Breast epithelium (tissue), 4 donors: ENCODE results near the gene BDKRB1. TPM values are rescaled to one million over a fixed set of nuclear protein-coding genes. Genes with fewer than 3 reads are reported as not detected.

ENCODE experiments used
- DNase-seq, 2 donors: peaks; one replicate each; pipeline ENCODE4 v3.0.0-alpha.2; 2019; ENCODE audit warnings: low spot score in 2 of 2
- H3K27ac ChIP-seq, 2 donors: fragments of 200-600 bp; sonication (generic) in 1 of 2; one replicate each; pipeline ENCODE4 v1.5.1; 2016 to 2019; ENCODE audit warnings: mild to moderate bottlenecking in 1 of 2
- H3K27me3 ChIP-seq, 2 donors: fragments of 200-600 bp; sonication (generic) in 1 of 2; one replicate each; pipeline versions ENCODE4 v1.5.1 to v1.6.0; 2017 to 2019; ENCODE audit warnings: control low read depth in 1 of 2, mild to moderate bottlenecking in 1 of 2
- H3K36me3 ChIP-seq: fragments of 200-600 bp; one replicate; pipeline ENCODE4 v1.5.1; 2019
- H3K4me1 ChIP-seq, 2 donors: fragments of 200-600 bp; sonication (generic); one replicate each; pipeline ENCODE4 v1.5.1; 2016 to 2019; ENCODE audit warnings: control low read depth in 1 of 2
- H3K4me3 ChIP-seq, 3 donors: fragments of 200-600 bp; sonication (generic); 1 replicate in 2 of 3; 2 replicates in 1 of 3; pipeline ENCODE4 v1.5.1; 2016 to 2019; ENCODE audit warnings: mild to moderate bottlenecking in 3 of 3, moderate library complexity in 2 of 3
- H3K9me3 ChIP-seq, 2 donors: fragments of 200-600 bp; sonication (generic) in 1 of 2; one replicate each; pipeline ENCODE4 v1.5.1; 2016 to 2019; ENCODE audit warnings: control low read depth in 1 of 2
- POLR2A ChIP-seq: fragments of 450-650 bp; IDR thresholded peaks from one replicate; pipeline ENCODE4 v1.6.1; 2016; ENCODE audit warnings: antibody characterized with exemption, mild to moderate bottlenecking, moderate library complexity
- POLR2AphosphoS5 ChIP-seq, 3 donors: sonication (generic); formaldehyde crosslinking; IDR thresholded peaks; one replicate each; pipeline ENCODE4 v1.6.1; 2017; ENCODE audit warnings: antibody characterized with exemption in 3 of 3
- intact Hi-C: fragments of 100-400 bp; cut with DNase I; formaldehyde crosslinking; loops from one replicate; pipeline ENCODE4 v1.15.1; 2023; ENCODE audit warnings: low total_unique reads
- total RNA-seq, 3 donors: library from RNA; depleted of rRNA; stranded (reverse); fragments of >200 nt; gene quantifications; one replicate each; pipeline ENCODE4 v1.1.0, GENCODE V29; 2016
- TF ChIP-seq, protein P1 (sequence below), 3 donors: fragments of 450-650 bp; IDR thresholded peaks; one replicate each; pipeline ENCODE4 v1.5.1; 2016 to 2017; ENCODE audit warnings: antibody characterized with exemption in 3 of 3, mild to moderate bottlenecking in 3 of 3, moderate library complexity in 3 of 3

The BDKRB1 gene
- total RNA-seq, 3 donors from 2014 or later: 5.9 TPM; not detected in 2

DNA sequence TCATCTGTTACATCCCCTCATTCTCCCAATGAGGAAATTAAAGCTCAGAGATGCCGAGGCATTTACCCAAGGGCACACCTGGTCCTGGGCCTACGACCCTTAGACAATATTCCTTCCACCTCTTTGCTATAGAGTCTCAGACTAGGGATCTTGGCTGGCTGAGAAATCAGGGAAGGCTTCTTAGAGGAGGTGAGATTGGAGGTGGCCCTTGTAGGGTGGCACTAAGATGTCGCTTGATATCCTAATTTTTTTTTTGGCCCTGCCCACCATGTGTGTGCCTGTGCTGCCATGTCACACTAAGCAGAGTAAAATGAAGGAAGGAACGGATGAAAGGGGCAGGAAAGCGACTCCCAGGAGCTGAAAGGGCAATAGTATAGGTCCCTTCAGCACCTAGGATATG is 30.8 kb upstream of the BDKRB1 start:
- TF ChIP-seq, protein P1, sequence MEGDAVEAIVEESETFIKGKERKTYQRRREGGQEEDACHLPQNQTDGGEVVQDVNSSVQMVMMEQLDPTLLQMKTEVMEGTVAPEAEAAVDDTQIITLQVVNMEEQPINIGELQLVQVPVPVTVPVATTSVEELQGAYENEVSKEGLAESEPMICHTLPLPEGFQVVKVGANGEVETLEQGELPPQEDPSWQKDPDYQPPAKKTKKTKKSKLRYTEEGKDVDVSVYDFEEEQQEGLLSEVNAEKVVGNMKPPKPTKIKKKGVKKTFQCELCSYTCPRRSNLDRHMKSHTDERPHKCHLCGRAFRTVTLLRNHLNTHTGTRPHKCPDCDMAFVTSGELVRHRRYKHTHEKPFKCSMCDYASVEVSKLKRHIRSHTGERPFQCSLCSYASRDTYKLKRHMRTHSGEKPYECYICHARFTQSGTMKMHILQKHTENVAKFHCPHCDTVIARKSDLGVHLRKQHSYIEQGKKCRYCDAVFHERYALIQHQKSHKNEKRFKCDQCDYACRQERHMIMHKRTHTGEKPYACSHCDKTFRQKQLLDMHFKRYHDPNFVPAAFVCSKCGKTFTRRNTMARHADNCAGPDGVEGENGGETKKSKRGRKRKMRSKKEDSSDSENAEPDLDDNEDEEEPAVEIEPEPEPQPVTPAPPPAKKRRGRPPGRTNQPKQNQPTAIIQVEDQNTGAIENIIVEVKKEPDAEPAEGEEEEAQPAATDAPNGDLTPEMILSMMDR (IDR thresholded peaks at IDR 0.05): no peak
- no peak for TF ChIP-seq POLR2A
- no peak for TF ChIP-seq POLR2AphosphoS5 (IDR thresholded peaks at IDR 0.05)
- Histone ChIP-seq H3K27ac (peak overlapping the region; percentile 25 to 81), H3K27me3 (no peaks in the 10 kb centered on the region), H3K36me3 (no peaks in the 10 kb centered on the region), H3K4me3 (no peak overlapping the region), H3K9me3 (peaks cover 11 to 15% of the 10 kb centered on the region in 2 donors), H3K4me1 (no peaks in the 10 kb centered on the region)
- intact Hi-C loops: no loop called here
- DNase-seq: no peak

DNA sequence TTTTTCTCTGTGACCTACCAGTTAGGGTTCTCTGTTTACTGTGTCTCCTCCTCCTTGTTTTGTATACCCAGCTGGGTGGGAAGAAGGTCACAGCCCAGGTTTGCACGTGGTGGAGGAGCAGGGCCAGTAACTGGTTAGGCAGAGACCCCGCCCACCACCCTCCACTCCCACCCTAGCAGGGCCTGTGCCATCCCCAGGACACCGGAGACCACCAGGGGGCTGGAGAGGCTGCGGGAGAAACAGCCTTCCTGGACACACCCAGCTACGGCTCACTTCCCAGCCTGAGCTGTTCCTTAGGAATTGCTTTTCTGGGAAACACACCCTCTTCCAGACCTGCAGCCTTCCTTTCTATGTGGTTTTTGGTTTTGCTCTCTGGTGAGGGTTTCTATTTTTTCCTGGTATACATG is 30.3 kb upstream of the BDKRB1 start:
- Histone ChIP-seq H3K27me3 (no peaks in the 10 kb centered on the region), H3K9me3 (peaks cover 11 to 15% of the 10 kb centered on the region in 2 donors)
- no peak for TF ChIP-seq POLR2A

DNA sequence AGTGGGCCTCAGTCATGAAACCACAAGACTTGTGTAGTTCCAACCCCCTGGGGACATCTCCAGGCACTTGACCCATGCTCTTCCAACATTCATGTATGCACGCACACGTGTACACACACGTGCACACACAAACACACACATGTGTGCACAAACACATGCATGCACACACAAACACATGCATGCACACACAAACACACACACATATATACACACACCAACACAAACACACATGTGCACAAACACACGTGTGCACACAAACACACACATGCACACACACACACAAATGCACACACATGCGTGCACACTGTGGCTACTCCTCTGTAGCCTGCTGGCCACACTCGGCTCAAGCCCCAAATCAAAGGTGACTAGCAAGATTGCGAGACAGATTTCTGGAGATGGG is 28.6 kb upstream of the BDKRB1 start:
- H3K9me3 ChIP-seq: peaks cover 11 to 15% of the 10 kb centered on the region in 2 donors
- DNase-seq: no peak
- TF ChIP-seq, protein P1 (IDR thresholded peaks at IDR 0.05): no peak
- TF ChIP-seq POLR2A: no peak
- no peak for TF ChIP-seq POLR2AphosphoS5 (IDR thresholded peaks at IDR 0.05)

More for the DNA sequence above, 30.3 kb upstream of the BDKRB1 start:
- no peak for DNase-seq
- Histone ChIP-seq H3K4me3 (no peak overlapping the region), H3K36me3 (no peaks in the 10 kb centered on the region), H3K4me1 (no peaks in the 10 kb centered on the region), H3K27ac (peak overlapping the region in 1 of 2 donors; percentile 81)
- intact Hi-C loops: no loop called here

DNA sequence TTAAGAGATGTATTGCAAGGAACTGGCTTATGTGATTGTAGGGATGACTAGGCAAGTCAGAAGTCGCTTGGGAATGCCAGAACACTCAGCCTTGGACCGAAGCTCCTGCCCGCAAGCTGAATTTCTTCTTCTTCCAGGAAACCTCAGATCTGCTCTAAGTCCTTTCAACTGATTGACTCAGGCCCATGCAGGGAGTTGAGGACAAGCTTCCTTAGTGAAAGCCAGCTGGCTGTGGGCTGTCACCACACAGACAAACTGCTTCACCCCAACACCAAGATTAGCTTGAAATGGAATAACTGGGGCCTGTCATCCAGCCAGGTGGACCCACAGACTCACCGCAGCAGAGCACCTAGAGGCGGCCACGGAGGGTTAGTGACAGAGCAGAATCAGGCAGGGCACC is 26.7 kb upstream of the BDKRB1 start:
- Histone ChIP-seq H3K4me3 (no peak overlapping the region), H3K36me3 (no peaks in the 10 kb centered on the region), H3K27ac (no peak overlapping the region), H3K9me3 (peaks cover 11 to 15% of the 10 kb centered on the region in 2 donors), H3K27me3 (no peaks in the 10 kb centered on the region), H3K4me1 (no peaks in the 10 kb centered on the region)
- intact Hi-C loops: no loop called here
- DNase-seq: no peak
- TF ChIP-seq POLR2A (no peak), POLR2AphosphoS5 (IDR thresholded peaks at IDR 0.05) (no peak)
- TF ChIP-seq, protein P1 (IDR thresholded peaks at IDR 0.05): no peak

More for the DNA sequence above, 28.6 kb upstream of the BDKRB1 start:
- no peaks in the 10 kb centered on the region for H3K4me1 ChIP-seq
- H3K36me3 ChIP-seq: no peaks in the 10 kb centered on the region
- H3K27me3 ChIP-seq: no peaks in the 10 kb centered on the region
- intact Hi-C loops: no loop called here
- H3K27ac ChIP-seq: no peak overlapping the region
- no peak overlapping the region for H3K4me3 ChIP-seq

DNA sequence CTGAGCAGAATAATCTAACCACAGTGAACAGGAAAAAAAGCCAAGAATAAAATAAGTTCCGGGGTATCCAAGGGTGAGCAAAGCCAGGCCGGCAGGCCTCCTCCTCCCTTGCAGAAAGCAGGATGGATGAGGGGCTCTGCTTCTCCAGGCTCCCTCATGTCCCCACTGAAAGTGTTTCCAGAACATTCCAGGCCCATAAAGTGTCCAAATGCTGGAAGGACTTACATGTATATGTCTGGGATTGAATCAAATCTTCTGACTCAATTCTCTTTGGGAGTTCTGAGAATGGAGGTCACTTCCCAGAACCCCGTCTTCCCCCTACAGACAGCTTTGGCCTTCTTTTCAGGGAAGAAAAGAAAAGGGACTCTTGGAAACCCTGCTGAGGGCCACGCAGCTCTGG is 25.0 kb upstream of the BDKRB1 start:
- Histone ChIP-seq H3K4me1 (no peaks in the 10 kb centered on the region), H3K9me3 (peaks cover 11 to 15% of the 10 kb centered on the region in 2 donors), H3K4me3 (no peak overlapping the region), H3K36me3 (no peaks in the 10 kb centered on the region), H3K27me3 (no peaks in the 10 kb centered on the region), H3K27ac (no peak overlapping the region)
- intact Hi-C loops: no loop called here
- no peak for TF ChIP-seq POLR2AphosphoS5 (IDR thresholded peaks at IDR 0.05)
- TF ChIP-seq, protein P1 (IDR thresholded peaks at IDR 0.05): no peak
- no peak for DNase-seq
